ENCODE results near the gene ZCCHC3. TPM values are rescaled to one million over a fixed set of nuclear protein-coding genes. Genes with fewer than 3 reads are reported as not detected.

The ZCCHC3 gene
- total and polyA plus RNA-seq, 2 experiments from 2014 or later = 26.5 to 66.3 TPM

GRCh38 chr20:316316-317068 lies 19.1 kb downstream of the ZCCHC3 start:
- no peak overlapping the region for H3K4me2 ChIP-seq
- H3K9me3 Mint-ChIP-seq = peaks cover 3% of the 10 kb centered on the region; the same call in 2 of the 3 replicates
- ATAC-seq = no peak

More at GRCh38 chr20:316316-317068, 19.1 kb downstream of the ZCCHC3 start:
- H4K20me1 ChIP-seq (replicated peaks; ENCODE audit: insufficient read depth) = no peaks in the 10 kb centered on the region
- H3K4me3 ChIP-seq = no peak overlapping the region
- no peak overlapping the region for H3K4me3 Mint-ChIP-seq
- peaks cover 5% of the 10 kb centered on the region for H3K27me3 Mint-ChIP-seq (ENCODE audit: insufficient read depth, low read depth, poor library complexity)
- H3K27ac ChIP-seq (ENCODE audit: low read depth) = no peak overlapping the region
- DNase-seq (ENCODE audit: low spot score) = no peak
- H2AFZ ChIP-seq = no peak overlapping the region
- H3K36me3 ChIP-seq (ENCODE audit: insufficient read depth) = peaks cover 10% of the 10 kb centered on the region; the same call in 1 of the 2 replicates
- peaks cover 7% of the 10 kb centered on the region for H3K4me1 Mint-ChIP-seq
- H3K27me3 ChIP-seq (ENCODE audit: insufficient read depth) = no peaks in the 10 kb centered on the region
- no peaks in the 10 kb centered on the region; the same call in 1 of the 2 replicates for H3K4me1 ChIP-seq (ENCODE audit: insufficient read depth)
- peaks cover 14% of the 10 kb centered on the region for H3K36me3 Mint-ChIP-seq (ENCODE audit: low read depth)
- no peaks in the 10 kb centered on the region for H3K79me2 ChIP-seq (replicated peaks; ENCODE audit: insufficient read depth)
- H3K9me2 ChIP-seq (ENCODE audit: insufficient read depth) = no peaks in the 10 kb centered on the region
- no peak overlapping the region for H3K27ac Mint-ChIP-seq
- H3F3A ChIP-seq (replicated peaks; ENCODE audit: low read depth) = no peaks in the 10 kb centered on the region
- TF ChIP-seq STAT1 (IDR thresholded peaks at IDR 0.05; ENCODE audit: unreplicated experiment) (no peak), EZH2phosphoT487 (IDR thresholded peaks at IDR 0.05; ENCODE audit: unreplicated experiment) (no peak), ZNF331 (CRISPR knock-in tag; IDR thresholded peaks at IDR 0.05; ENCODE audit: low read depth) (no peak), NANOG (IDR thresholded peaks at IDR 0.05; ENCODE audit: borderline replicate concordance) (no peak), ETS1 (IDR thresholded peaks at IDR 0.05) (no peak), ZNF114 (CRISPR knock-in tag; IDR thresholded peaks at IDR 0.05) (no peak), POLR2AphosphoS5 (IDR thresholded peaks at IDR 0.05; ENCODE audit: low read depth) (no peak), JUNB (IDR thresholded peaks at IDR 0.05; ENCODE audit: unreplicated experiment) (no peak), CREB1 (CRISPR knock-in tag; IDR thresholded peaks at IDR 0.05; ENCODE audit: low read depth) (no peak), EZH2 (IDR thresholded peaks at IDR 0.05; ENCODE audit: low read depth, unreplicated experiment) (no peak)
- TF ChIP-seq, protein P1, sequence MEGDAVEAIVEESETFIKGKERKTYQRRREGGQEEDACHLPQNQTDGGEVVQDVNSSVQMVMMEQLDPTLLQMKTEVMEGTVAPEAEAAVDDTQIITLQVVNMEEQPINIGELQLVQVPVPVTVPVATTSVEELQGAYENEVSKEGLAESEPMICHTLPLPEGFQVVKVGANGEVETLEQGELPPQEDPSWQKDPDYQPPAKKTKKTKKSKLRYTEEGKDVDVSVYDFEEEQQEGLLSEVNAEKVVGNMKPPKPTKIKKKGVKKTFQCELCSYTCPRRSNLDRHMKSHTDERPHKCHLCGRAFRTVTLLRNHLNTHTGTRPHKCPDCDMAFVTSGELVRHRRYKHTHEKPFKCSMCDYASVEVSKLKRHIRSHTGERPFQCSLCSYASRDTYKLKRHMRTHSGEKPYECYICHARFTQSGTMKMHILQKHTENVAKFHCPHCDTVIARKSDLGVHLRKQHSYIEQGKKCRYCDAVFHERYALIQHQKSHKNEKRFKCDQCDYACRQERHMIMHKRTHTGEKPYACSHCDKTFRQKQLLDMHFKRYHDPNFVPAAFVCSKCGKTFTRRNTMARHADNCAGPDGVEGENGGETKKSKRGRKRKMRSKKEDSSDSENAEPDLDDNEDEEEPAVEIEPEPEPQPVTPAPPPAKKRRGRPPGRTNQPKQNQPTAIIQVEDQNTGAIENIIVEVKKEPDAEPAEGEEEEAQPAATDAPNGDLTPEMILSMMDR (conservative IDR thresholded peaks at IDR 0.05; ENCODE audit: low read depth in 2 of 2) = no peak
- TF ChIP-seq, protein P2, sequence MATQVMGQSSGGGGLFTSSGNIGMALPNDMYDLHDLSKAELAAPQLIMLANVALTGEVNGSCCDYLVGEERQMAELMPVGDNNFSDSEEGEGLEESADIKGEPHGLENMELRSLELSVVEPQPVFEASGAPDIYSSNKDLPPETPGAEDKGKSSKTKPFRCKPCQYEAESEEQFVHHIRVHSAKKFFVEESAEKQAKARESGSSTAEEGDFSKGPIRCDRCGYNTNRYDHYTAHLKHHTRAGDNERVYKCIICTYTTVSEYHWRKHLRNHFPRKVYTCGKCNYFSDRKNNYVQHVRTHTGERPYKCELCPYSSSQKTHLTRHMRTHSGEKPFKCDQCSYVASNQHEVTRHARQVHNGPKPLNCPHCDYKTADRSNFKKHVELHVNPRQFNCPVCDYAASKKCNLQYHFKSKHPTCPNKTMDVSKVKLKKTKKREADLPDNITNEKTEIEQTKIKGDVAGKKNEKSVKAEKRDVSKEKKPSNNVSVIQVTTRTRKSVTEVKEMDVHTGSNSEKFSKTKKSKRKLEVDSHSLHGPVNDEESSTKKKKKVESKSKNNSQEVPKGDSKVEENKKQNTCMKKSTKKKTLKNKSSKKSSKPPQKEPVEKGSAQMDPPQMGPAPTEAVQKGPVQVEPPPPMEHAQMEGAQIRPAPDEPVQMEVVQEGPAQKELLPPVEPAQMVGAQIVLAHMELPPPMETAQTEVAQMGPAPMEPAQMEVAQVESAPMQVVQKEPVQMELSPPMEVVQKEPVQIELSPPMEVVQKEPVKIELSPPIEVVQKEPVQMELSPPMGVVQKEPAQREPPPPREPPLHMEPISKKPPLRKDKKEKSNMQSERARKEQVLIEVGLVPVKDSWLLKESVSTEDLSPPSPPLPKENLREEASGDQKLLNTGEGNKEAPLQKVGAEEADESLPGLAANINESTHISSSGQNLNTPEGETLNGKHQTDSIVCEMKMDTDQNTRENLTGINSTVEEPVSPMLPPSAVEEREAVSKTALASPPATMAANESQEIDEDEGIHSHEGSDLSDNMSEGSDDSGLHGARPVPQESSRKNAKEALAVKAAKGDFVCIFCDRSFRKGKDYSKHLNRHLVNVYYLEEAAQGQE (IDR thresholded peaks at IDR 0.05; ENCODE audit: unreplicated experiment) = no peak
- TF ChIP-seq, protein P3, sequence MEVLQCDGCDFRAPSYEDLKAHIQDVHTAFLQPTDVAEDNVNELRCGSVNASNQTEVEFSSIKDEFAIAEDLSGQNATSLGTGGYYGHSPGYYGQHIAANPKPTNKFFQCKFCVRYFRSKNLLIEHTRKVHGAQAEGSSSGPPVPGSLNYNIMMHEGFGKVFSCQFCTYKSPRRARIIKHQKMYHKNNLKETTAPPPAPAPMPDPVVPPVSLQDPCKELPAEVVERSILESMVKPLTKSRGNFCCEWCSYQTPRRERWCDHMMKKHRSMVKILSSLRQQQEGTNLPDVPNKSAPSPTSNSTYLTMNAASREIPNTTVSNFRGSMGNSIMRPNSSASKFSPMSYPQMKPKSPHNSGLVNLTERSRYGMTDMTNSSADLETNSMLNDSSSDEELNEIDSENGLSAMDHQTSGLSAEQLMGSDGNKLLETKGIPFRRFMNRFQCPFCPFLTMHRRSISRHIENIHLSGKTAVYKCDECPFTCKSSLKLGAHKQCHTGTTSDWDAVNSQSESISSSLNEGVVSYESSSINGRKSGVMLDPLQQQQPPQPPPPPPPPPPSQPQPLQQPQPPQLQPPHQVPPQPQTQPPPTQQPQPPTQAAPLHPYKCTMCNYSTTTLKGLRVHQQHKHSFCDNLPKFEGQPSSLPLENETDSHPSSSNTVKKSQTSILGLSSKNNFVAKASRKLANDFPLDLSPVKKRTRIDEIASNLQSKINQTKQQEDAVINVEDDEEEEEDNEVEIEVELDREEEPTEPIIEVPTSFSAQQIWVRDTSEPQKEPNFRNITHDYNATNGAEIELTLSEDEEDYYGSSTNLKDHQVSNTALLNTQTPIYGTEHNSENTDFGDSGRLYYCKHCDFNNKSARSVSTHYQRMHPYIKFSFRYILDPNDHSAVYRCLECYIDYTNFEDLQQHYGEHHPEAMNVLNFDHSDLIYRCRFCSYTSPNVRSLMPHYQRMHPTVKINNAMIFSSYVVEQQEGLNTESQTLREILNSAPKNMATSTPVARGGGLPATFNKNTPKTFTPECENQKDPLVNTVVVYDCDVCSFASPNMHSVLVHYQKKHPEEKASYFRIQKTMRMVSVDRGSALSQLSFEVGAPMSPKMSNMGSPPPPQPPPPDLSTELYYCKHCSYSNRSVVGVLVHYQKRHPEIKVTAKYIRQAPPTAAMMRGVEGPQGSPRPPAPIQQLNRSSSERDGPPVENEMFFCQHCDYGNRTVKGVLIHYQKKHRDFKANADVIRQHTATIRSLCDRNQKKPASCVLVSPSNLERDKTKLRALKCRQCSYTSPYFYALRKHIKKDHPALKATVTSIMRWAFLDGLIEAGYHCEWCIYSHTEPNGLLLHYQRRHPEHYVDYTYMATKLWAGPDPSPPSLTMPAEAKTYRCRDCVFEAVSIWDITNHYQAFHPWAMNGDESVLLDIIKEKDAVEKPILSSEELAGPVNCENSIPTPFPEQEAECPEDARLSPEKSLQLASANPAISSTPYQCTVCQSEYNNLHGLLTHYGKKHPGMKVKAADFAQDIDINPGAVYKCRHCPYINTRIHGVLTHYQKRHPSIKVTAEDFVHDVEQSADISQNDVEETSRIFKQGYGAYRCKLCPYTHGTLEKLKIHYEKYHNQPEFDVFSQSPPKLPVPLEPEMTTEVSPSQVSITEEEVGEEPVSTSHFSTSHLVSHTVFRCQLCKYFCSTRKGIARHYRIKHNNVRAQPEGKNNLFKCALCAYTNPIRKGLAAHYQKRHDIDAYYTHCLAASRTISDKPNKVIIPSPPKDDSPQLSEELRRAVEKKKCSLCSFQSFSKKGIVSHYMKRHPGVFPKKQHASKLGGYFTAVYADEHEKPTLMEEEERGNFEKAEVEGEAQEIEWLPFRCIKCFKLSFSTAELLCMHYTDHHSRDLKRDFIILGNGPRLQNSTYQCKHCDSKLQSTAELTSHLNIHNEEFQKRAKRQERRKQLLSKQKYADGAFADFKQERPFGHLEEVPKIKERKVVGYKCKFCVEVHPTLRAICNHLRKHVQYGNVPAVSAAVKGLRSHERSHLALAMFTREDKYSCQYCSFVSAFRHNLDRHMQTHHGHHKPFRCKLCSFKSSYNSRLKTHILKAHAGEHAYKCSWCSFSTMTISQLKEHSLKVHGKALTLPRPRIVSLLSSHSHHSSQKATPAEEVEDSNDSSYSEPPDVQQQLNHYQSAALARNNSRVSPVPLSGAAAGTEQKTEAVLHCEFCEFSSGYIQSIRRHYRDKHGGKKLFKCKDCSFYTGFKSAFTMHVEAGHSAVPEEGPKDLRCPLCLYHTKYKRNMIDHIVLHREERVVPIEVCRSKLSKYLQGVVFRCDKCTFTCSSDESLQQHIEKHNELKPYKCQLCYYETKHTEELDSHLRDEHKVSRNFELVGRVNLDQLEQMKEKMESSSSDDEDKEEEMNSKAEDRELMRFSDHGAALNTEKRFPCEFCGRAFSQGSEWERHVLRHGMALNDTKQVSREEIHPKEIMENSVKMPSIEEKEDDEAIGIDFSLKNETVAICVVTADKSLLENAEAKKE (CRISPR knock-in tag; IDR thresholded peaks at IDR 0.05) = no peak

All from GM23338 (cell line).